Adipocyte (in vitro differentiated cells): Measurements from ENCODE around the gene PRSS35.
"Not testable (repeated sequence)": the region's sequence is repeated elsewhere in the genome, so short reads cannot be mapped to it uniquely, and the experiment has no call there.

Experiments
- DNase-seq: peaks from one replicate; pipeline ENCODE4 v3.0.0-alpha.2; 2015; ENCODE audit warnings: low read depth
- H3K27me3 ChIP-seq: replicated peaks from 2 replicates; pipeline ENCODE4 v1.7.0; 2013; ENCODE audit warnings: mild to moderate bottlenecking, low read length, moderate library complexity; ENCODE audit not compliant: control insufficient read depth, insufficient read depth
- H3K36me3 ChIP-seq: 2 replicates; pipeline ENCODE4 v1.7.0; 2013; ENCODE audit warnings: low read length, mild to moderate bottlenecking, moderate library complexity; ENCODE audit not compliant: control insufficient read depth, insufficient read depth, severe bottlenecking
- H3K4me1 ChIP-seq: 2 replicates; pipeline ENCODE4 v1.7.0; 2013; ENCODE audit warnings: mild to moderate bottlenecking, low read length, moderate library complexity; ENCODE audit not compliant: control insufficient read depth, insufficient read depth
- H3K4me3 ChIP-seq: 2 replicates; pipeline ENCODE4 v1.7.0; 2013; ENCODE audit warnings: mild to moderate bottlenecking, low read length, moderate library complexity
- H3K9ac ChIP-seq: 2 replicates; pipeline ENCODE4 v1.7.0; 2013; ENCODE audit warnings: mild to moderate bottlenecking, low read length, moderate library complexity
- H3K9me3 ChIP-seq: 2 replicates; pipeline ENCODE4 v1.7.0; 2013; ENCODE audit warnings: mild to moderate bottlenecking, low read length, moderate library complexity; ENCODE audit not compliant: control insufficient read depth

Gene PRSS35

DNA sequence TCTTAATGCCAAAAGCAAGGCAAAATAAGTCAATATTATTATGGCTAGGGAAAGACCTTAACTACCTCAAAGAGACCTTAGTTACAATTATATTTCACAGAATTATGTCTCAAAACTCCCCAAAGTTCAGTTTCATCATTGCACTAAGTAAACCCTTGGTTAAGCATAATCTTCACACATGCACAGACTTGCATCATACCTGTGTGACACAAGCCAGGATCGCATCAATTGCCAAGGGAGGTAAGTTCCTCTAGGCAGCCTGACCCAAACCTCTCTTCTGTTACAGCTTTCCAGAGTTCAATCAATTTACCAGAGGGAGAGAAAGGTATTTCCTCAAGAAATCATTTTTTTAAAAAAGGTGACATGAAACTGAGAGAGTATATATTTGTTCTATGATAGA lies 31.9 kb upstream of the PRSS35 start:
- DNase-seq: no peak
- H3K27me3 ChIP-seq: no peaks in the 10 kb centered on the region

DNA sequence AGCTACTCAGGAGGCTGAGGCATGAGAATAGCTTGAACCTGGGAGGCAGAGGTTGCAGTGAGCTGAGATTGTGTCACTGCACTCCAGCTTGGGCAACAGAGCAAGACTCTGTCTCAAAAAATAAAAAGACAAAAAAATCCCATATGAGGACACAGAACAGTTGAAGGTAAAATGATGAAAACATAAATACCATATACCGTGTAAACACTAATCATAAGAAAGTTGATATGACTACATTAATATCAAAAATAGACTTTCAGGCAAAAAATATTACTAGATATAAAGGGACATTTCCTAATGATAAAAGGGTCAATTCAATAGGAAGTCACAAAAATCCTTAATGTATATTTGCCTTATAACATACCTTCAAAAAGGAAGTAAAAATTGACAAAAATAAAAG lies 30.4 kb upstream of the PRSS35 start:
- not testable (repeated sequence) for H3K9me3 ChIP-seq, H3K27me3 ChIP-seq, H3K9ac ChIP-seq, DNase-seq, H3K36me3 ChIP-seq, H3K4me3 ChIP-seq, H3K4me1 ChIP-seq

More for the DNA sequence above, 31.9 kb upstream of the PRSS35 start:
- Histone ChIP-seq H3K9ac (no peak overlapping the region), H3K36me3 (no peaks in the 10 kb centered on the region), H3K4me1 (peaks cover 4% of the 10 kb centered on the region), H3K4me3 (no peak overlapping the region), H3K9me3 (no peaks in the 10 kb centered on the region)

DNA sequence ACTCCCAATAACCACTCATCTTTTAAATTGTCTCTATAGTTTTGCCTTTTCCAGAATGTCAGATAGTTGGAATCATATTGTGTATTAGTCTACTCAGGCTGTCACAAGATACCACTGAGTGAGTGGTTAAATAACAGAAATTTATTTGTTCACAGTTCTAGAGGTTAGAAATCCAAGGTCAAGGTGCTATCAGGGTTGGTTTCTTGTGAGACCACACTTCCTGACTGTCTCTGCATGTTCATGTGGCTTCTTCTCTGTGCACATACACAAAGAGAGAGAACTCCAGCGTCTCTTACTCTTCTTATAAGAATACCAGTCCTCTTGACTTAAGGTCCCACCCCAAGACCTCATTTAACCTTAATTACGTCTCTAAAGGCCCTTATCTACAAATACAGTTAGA lies 23.9 kb upstream of the PRSS35 start:
- Histone ChIP-seq H3K36me3 (no peaks in the 10 kb centered on the region), H3K9ac (no peak overlapping the region), H3K27me3 (no peaks in the 10 kb centered on the region), H3K9me3 (no peaks in the 10 kb centered on the region), H3K4me1 (no peaks in the 10 kb centered on the region), H3K4me3 (no peak overlapping the region)
- no peak for DNase-seq

DNA sequence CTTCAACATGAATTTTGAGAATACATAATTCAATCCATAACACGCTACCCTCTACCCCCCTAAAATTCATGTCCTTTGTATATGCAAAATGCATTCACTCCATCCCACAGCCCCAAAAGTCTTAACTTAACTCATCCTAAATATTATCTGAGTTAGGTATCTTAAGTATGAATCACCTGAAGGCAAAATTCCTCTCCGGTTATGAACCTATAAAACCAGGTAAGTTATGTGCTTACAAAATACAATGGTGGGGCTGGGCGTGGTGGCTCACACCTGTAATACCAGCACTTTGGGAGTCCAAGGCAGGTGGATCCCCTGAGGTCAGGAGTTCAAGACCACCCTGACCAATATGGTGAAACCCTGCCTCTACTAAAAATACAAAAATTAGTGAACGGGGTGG lies 23.5 kb upstream of the PRSS35 start:
- no peak overlapping the region for H3K9ac ChIP-seq
- DNase-seq: no peak
- no peaks in the 10 kb centered on the region for H3K9me3 ChIP-seq
- H3K4me3 ChIP-seq: no peak overlapping the region
- no peaks in the 10 kb centered on the region for H3K4me1 ChIP-seq
- H3K36me3 ChIP-seq: no peaks in the 10 kb centered on the region
- no peaks in the 10 kb centered on the region for H3K27me3 ChIP-seq

- Histone ChIP-seq H3K4me3 (no peak overlapping the region), H3K9me3 (no peaks in the 10 kb centered on the region), H3K27me3 (no peaks in the 10 kb centered on the region), H3K36me3 (no peaks in the 10 kb centered on the region), H3K9ac (no peak overlapping the region), H3K4me1 (no peaks in the 10 kb centered on the region)
- DNase-seq: no peak
Measured at GRCh38 chr6:83490217-83490807, 22.0 kb upstream of the PRSS35 start.

DNA sequence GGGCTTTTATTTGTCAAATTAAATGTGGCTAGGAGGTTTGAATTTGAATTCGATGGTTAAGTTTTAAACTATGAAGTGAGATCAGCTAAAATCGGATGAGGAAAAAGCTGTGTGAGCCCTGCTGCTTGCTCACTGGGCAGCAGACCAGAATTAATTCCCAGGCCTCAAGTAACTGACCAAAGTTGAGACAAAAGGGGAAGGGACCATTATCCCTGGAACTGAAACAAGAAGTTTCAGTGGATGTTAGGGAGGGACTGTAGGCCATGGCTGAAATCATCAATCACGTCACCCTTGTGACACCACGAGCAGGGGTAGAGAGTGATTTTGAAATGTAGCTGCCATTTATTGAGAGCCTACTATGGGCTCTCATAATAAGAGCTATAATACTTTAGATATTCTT lies 7.0 kb upstream of the PRSS35 start:
- no peaks in the 10 kb centered on the region for H3K27me3 ChIP-seq
- no peak overlapping the region for H3K9ac ChIP-seq
- H3K9me3 ChIP-seq: no peaks in the 10 kb centered on the region
- peaks cover 10% of the 10 kb centered on the region for H3K4me1 ChIP-seq
- DNase-seq: no peak
- no peak overlapping the region for H3K4me3 ChIP-seq
- H3K36me3 ChIP-seq: no peaks in the 10 kb centered on the region

GRCh38 chr6:83509441-83509840 lies 2.9 kb upstream of the PRSS35 start:
- no peak overlapping the region for H3K4me3 ChIP-seq
- no peaks in the 10 kb centered on the region for H3K36me3 ChIP-seq
- no peaks in the 10 kb centered on the region for H3K27me3 ChIP-seq
- H3K9ac ChIP-seq: no peak overlapping the region
- H3K4me1 ChIP-seq: peaks cover 14% of the 10 kb centered on the region
- DNase-seq: peak; percentile 10
- H3K9me3 ChIP-seq: no peaks in the 10 kb centered on the region

DNA sequence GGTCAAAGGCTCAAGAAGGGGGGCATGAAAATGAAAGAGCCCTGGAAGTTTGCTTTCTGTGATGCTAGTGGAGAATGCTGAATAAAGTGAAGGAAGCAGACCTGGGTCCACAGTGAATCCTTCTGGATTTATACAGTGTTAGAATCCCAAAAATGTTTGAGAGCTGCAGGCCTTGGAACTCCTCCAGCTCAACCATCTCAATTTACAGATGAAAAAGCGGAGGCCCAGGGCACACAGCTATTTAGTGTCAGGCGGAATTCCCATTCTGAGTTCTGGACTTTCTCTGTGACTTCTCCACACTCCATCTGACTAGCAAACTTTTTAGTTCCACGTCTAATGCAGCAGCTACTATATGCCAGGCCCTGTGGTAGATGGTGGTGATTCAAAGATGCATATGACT lies 1.5 kb upstream of the PRSS35 start:
- H3K36me3 ChIP-seq: no peaks in the 10 kb centered on the region
- no peaks in the 10 kb centered on the region for H3K9me3 ChIP-seq
- peaks cover 4% of the 10 kb centered on the region for H3K4me1 ChIP-seq
- no peaks in the 10 kb centered on the region for H3K27me3 ChIP-seq
- no peak for DNase-seq
- H3K4me3 ChIP-seq: no peak overlapping the region
- H3K9ac ChIP-seq: no peak overlapping the region

- peaks cover 4% of the 10 kb centered on the region for H3K4me1 ChIP-seq
- no peak overlapping the region for H3K4me3 ChIP-seq
- no peaks in the 10 kb centered on the region for H3K9me3 ChIP-seq
Measured at GRCh38 chr6:83511266-83511665, 1.1 kb upstream of the PRSS35 start.

DNA sequence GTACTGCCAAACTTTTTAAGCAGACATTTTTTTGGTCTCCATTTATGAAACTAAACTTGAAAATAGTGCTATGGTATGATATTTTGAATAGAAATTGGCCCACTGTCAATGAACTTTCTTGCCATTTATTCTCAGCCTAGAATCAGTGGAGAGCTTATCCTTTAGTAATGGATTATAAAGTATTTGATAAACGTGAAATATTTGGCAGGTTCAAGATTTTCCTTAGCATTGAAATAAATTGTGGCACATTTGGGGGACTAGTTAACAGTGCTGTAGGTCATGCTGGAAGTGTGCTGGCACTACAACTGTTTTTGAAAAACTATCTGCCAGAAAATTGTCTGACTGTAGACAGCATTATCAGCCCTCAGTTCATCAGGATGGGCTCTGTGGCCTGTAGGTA lies 2.1 kb downstream of the PRSS35 start:
- Histone ChIP-seq H3K36me3 (no peaks in the 10 kb centered on the region), H3K4me3 (no peak overlapping the region), H3K27me3 (no peaks in the 10 kb centered on the region), H3K4me1 (peaks cover 15% of the 10 kb centered on the region), H3K9me3 (no peaks in the 10 kb centered on the region), H3K9ac (no peak overlapping the region)
- DNase-seq: no peak

More at GRCh38 chr6:83511266-83511665, 1.1 kb upstream of the PRSS35 start:
- no peak for DNase-seq
- H3K9ac ChIP-seq: no peak overlapping the region
- H3K36me3 ChIP-seq: no peaks in the 10 kb centered on the region
- H3K27me3 ChIP-seq: no peaks in the 10 kb centered on the region

DNA sequence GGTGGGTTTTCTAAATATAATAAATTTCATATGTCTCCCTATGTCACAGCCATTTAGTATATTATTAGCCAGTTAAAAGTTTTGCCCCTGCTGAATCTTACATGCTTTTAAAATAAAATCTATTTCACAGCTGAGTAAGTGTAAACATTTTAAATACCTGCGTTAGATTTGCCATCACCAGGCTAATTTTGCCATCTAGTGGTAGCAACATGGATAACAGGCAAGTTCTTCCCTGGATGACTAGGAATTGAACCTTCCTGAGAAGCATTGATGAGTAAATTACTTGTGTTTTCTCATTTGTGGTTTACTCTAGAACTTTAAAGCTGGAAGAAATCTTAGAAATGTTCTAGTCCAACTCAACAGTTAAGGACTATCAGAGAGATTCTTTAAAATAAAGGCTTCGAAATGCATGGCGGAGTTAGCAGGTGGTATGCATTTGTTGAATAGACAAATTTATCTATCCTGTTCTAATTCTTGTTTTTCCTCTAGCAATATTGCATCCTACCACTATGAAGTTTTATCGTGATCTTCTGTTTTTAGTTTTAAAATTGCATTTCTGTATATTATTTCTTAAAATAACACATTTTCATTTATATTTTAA lies 2.6 kb downstream of the PRSS35 start:
- H3K27me3 ChIP-seq: no peaks in the 10 kb centered on the region
- H3K9ac ChIP-seq: no peak overlapping the region
- no peaks in the 10 kb centered on the region for H3K9me3 ChIP-seq
- peaks cover 15% of the 10 kb centered on the region for H3K4me1 ChIP-seq
- no peaks in the 10 kb centered on the region for H3K36me3 ChIP-seq
- DNase-seq: peak; percentile 86
- no peak overlapping the region for H3K4me3 ChIP-seq

GRCh38 chr6:83517500-83517899 lies 5.2 kb downstream of the PRSS35 start:
- DNase-seq: no peak
- Histone ChIP-seq H3K4me1 (peaks cover 11% of the 10 kb centered on the region), H3K4me3 (no peak overlapping the region), H3K36me3 (no peaks in the 10 kb centered on the region), H3K27me3 (no peaks in the 10 kb centered on the region), H3K9ac (no peak overlapping the region), H3K9me3 (no peaks in the 10 kb centered on the region)
